Karpas-422 (cell line): ENCODE measurements around the gene FEZ2. TPM values are rescaled to one million over a fixed set of nuclear protein-coding genes. Genes with fewer than 3 reads are reported as not detected.

ENCODE experiments used
- DNase-seq: peaks from one replicate; pipeline ENCODE4 v3.0.0-alpha.2; 2015
- H2AFZ ChIP-seq: fragments of 200-600 bp; sonication (generic); 2 replicates; pipeline ENCODE4 v1.6.1; 2014; ENCODE audit warnings: antibody characterized with exemption, low read length, mixed read lengths
- H3K27ac ChIP-seq: fragments of 200-600 bp; sonication (generic); 2 replicates; pipeline ENCODE4 v1.5.1; 2014; ENCODE audit warnings: mild to moderate bottlenecking, low read length, moderate library complexity
- H3K27me3 ChIP-seq: fragments of 200-600 bp; sonication (generic); 2 replicates; pipeline ENCODE4 v1.6.1; 2014; ENCODE audit warnings: low read length, mixed read lengths
- H3K36me3 ChIP-seq: fragments of 200-600 bp; sonication (generic); 2 replicates; pipeline ENCODE4 v1.6.1; 2014; ENCODE audit warnings: low read length, mixed read lengths; ENCODE audit not compliant: insufficient read depth
- H3K4me1 ChIP-seq: fragments of 200-600 bp; sonication (generic); 2 replicates; pipeline ENCODE4 v1.6.1; 2014; ENCODE audit warnings: mild to moderate bottlenecking, low read length, mixed read lengths
- H3K4me2 ChIP-seq: fragments of 200-600 bp; sonication (generic); 2 replicates; pipeline ENCODE4 v1.6.1; 2014; ENCODE audit warnings: low read length, low read depth, mild to moderate bottlenecking; ENCODE audit not compliant: poor library complexity, severe bottlenecking
- H3K4me3 ChIP-seq: fragments of 200-600 bp; sonication (generic); 2 replicates; pipeline ENCODE4 v1.5.1; 2014; ENCODE audit warnings: mild to moderate bottlenecking, antibody characterized with exemption, low read length, mixed read lengths
- H3K79me2 ChIP-seq: fragments of 200-600 bp; sonication (generic); 2 replicates; pipeline ENCODE4 v1.6.1; 2014; ENCODE audit warnings: mild to moderate bottlenecking, low read length, mixed read lengths
- H3K9ac ChIP-seq: fragments of 200-600 bp; sonication (generic); 2 replicates; pipeline ENCODE4 v1.6.0; 2014; ENCODE audit warnings: low read length
- H3K9me2 ChIP-seq: fragments of 200-600 bp; sonication (generic), shearing (Covaris generic); replicated peaks from 2 replicates; pipeline ENCODE4 v1.6.0; 2014; ENCODE audit warnings: mild to moderate bottlenecking, low read length, moderate library complexity; ENCODE audit not compliant: insufficient read depth
- H3K9me3 ChIP-seq: fragments of 300-700, 200-600 bp; sonication (generic); 2 replicates; pipeline ENCODE4 v1.6.1; 2014; ENCODE audit warnings: low read length, mixed read lengths
- H4K20me1 ChIP-seq: fragments of 200-600 bp; sonication (generic); 2 replicates; pipeline ENCODE4 v1.6.1; 2014; ENCODE audit warnings: mild to moderate bottlenecking, antibody characterized with exemption, low read length, low read depth; ENCODE audit not compliant: insufficient read depth
- total RNA-seq: library from RNA; depleted of rRNA; stranded (reverse); fragments of >200 nt; shearing (Covaris generic); gene quantifications from 2 replicates; pipeline ENCODE4 v1.2.3, GENCODE V29; 2014; ENCODE audit warnings: low replicate concordance

FEZ2 gene
- total RNA-seq, 1 experiment from 2014 or later = 32.7 TPM

GRCh38 chr2:36564377-36564930 lies 33.5 kb downstream of the FEZ2 start:
- Histone ChIP-seq H3K9me2 (no peaks in the 10 kb centered on the region), H4K20me1 (no peaks in the 10 kb centered on the region), H3K79me2 (peaks cover 53% of the 10 kb centered on the region), H3K9me3 (no peaks in the 10 kb centered on the region), H3K27me3 (no peaks in the 10 kb centered on the region), H2AFZ (no peak overlapping the region), H3K4me2 (no peak overlapping the region), H3K4me3 (no peak overlapping the region), H3K36me3 (peaks cover 14% of the 10 kb centered on the region; the same call in 1 of the 2 replicates), H3K4me1 (no peaks in the 10 kb centered on the region), H3K9ac (no peak overlapping the region), H3K27ac (no peak overlapping the region)
- no peak for DNase-seq

GRCh38 chr2:36562973-36563532 lies 34.9 kb downstream of the FEZ2 start:
- H3K27me3 ChIP-seq = no peaks in the 10 kb centered on the region
- H3K4me3 ChIP-seq = no peak overlapping the region
- H3K27ac ChIP-seq = no peak overlapping the region
- no peaks in the 10 kb centered on the region for H3K9me2 ChIP-seq
- H3K4me2 ChIP-seq = no peak overlapping the region
- H3K36me3 ChIP-seq = peaks cover 14% of the 10 kb centered on the region; the same call in 1 of the 2 replicates
- H3K79me2 ChIP-seq = peaks cover 43% of the 10 kb centered on the region
- H3K9ac ChIP-seq = no peak overlapping the region
- no peaks in the 10 kb centered on the region for H4K20me1 ChIP-seq
- H2AFZ ChIP-seq = no peak overlapping the region
- DNase-seq = no peak
- H3K9me3 ChIP-seq = no peaks in the 10 kb centered on the region
- no peaks in the 10 kb centered on the region for H3K4me1 ChIP-seq

GRCh38 chr2:36562240-36562639 lies 35.7 kb downstream of the FEZ2 start:
- Histone ChIP-seq H3K4me1 (no peaks in the 10 kb centered on the region), H3K4me2 (no peak overlapping the region), H3K27ac (no peak overlapping the region), H4K20me1 (no peaks in the 10 kb centered on the region), H3K9me3 (no peaks in the 10 kb centered on the region), H3K79me2 (peaks cover 43% of the 10 kb centered on the region), H3K9ac (no peak overlapping the region), H3K4me3 (no peak overlapping the region), H3K36me3 (peaks cover 14% of the 10 kb centered on the region; the same call in 1 of the 2 replicates), H3K27me3 (no peaks in the 10 kb centered on the region), H3K9me2 (no peaks in the 10 kb centered on the region), H2AFZ (no peak overlapping the region)
- no peak for DNase-seq

DNA sequence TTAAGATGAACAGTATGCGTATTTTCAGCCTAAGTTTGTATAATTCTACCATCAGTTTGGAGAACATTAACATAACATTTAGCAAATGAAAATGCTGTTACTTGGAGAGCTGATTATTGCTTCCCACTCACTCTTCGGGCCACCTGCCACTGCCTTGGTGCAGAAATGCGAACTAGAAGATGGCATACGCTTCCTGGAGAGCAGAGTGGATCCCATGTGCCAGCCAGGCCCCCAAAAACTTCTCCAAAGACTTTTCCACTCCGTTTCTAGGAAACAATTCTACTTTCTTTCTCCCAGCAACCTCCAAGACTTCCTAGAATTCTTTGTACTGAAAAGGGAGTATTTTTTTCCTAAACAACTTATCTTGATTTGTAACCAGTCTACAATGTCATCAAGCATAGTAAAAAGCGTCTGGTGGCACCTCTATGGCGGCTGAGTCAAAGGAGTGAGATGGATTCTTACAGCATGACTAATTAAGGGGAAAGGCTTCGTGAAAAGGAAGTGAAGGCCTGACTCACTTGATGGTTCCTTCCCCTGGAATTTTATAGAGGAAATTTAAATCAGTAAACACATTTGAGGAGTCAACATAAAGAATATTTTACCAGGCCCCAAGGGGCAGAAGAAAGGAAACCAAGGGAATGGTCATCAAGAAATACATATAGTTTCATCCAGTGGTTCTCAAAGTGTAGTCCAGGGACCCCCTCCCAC lies 36.6 kb downstream of the FEZ2 start:
- Histone ChIP-seq H3K4me2 (no peak overlapping the region), H3K9ac (no peak overlapping the region), H3K4me3 (no peak overlapping the region), H2AFZ (no peak overlapping the region), H3K9me2 (no peaks in the 10 kb centered on the region), H3K79me2 (peaks cover 35% of the 10 kb centered on the region), H4K20me1 (no peaks in the 10 kb centered on the region), H3K27ac (no peak overlapping the region), H3K9me3 (no peaks in the 10 kb centered on the region), H3K36me3 (peaks cover 7% of the 10 kb centered on the region; the same call in 1 of the 2 replicates), H3K27me3 (no peaks in the 10 kb centered on the region), H3K4me1 (no peaks in the 10 kb centered on the region)
- no peak for DNase-seq

- no peaks in the 10 kb centered on the region for H3K4me1 ChIP-seq
- DNase-seq = no peak
- H3K4me3 ChIP-seq = no peak overlapping the region
- no peaks in the 10 kb centered on the region for H3K9me3 ChIP-seq
- no peak overlapping the region for H2AFZ ChIP-seq
- H3K27ac ChIP-seq = no peak overlapping the region
- no peaks in the 10 kb centered on the region for H3K27me3 ChIP-seq
- H3K79me2 ChIP-seq = peaks cover 31% of the 10 kb centered on the region
- peaks cover 4% of the 10 kb centered on the region; the same call in 1 of the 2 replicates for H3K36me3 ChIP-seq
- no peak overlapping the region for H3K4me2 ChIP-seq
- no peak overlapping the region for H3K9ac ChIP-seq
- H4K20me1 ChIP-seq = no peaks in the 10 kb centered on the region
- no peaks in the 10 kb centered on the region for H3K9me2 ChIP-seq
Observed at GRCh38 chr2:36560726-36561125, 37.2 kb downstream of the FEZ2 start.

GRCh38 chr2:36559221-36559942 lies 38.6 kb downstream of the FEZ2 start:
- Histone ChIP-seq H3K9me3 (no peaks in the 10 kb centered on the region), H2AFZ (no peak overlapping the region), H3K9me2 (no peaks in the 10 kb centered on the region), H3K9ac (no peak overlapping the region), H3K4me2 (no peak overlapping the region), H3K27ac (no peak overlapping the region), H3K79me2 (peaks cover 25% of the 10 kb centered on the region), H3K4me1 (no peaks in the 10 kb centered on the region), H3K4me3 (no peak overlapping the region), H3K36me3 (peaks cover 8% of the 10 kb centered on the region; the same call in 1 of the 2 replicates), H4K20me1 (no peaks in the 10 kb centered on the region), H3K27me3 (no peaks in the 10 kb centered on the region)
- DNase-seq = no peak

- H3K79me2 ChIP-seq = peaks cover 10% of the 10 kb centered on the region
- no peaks in the 10 kb centered on the region for H3K9me3 ChIP-seq
- H3K27me3 ChIP-seq = no peaks in the 10 kb centered on the region
Observed at GRCh38 chr2:36556842-36557241, 41.1 kb downstream of the FEZ2 start.

GRCh38 chr2:36555789-36556188 lies 42.2 kb downstream of the FEZ2 start:
- Histone ChIP-seq H3K27me3 (no peaks in the 10 kb centered on the region), H3K36me3 (peaks cover 16% of the 10 kb centered on the region; the same call in 1 of the 2 replicates), H3K79me2 (peaks cover 5% of the 10 kb centered on the region; the same call in 1 of the 2 replicates), H3K9me2 (no peaks in the 10 kb centered on the region), H3K4me3 (no peak overlapping the region), H3K9me3 (no peaks in the 10 kb centered on the region), H3K9ac (no peak overlapping the region), H3K27ac (no peak overlapping the region), H3K4me2 (no peak overlapping the region), H4K20me1 (no peaks in the 10 kb centered on the region), H2AFZ (no peak overlapping the region), H3K4me1 (no peaks in the 10 kb centered on the region)
- no peak for DNase-seq

More at GRCh38 chr2:36556842-36557241, 41.1 kb downstream of the FEZ2 start:
- Histone ChIP-seq H3K27ac (no peak overlapping the region), H3K36me3 (peaks cover 16% of the 10 kb centered on the region; the same call in 1 of the 2 replicates), H3K9ac (no peak overlapping the region), H3K4me1 (no peaks in the 10 kb centered on the region), H3K4me3 (no peak overlapping the region), H2AFZ (no peak overlapping the region), H4K20me1 (no peaks in the 10 kb centered on the region), H3K9me2 (no peaks in the 10 kb centered on the region), H3K4me2 (no peak overlapping the region)
- DNase-seq = no peak
